ENCODE data around the gene SAXO1.
"Not testable (repeated sequence)": the region's sequence is repeated elsewhere in the genome, so short reads cannot be mapped to it uniquely, and the experiment has no call there.

The SAXO1 gene

DNA sequence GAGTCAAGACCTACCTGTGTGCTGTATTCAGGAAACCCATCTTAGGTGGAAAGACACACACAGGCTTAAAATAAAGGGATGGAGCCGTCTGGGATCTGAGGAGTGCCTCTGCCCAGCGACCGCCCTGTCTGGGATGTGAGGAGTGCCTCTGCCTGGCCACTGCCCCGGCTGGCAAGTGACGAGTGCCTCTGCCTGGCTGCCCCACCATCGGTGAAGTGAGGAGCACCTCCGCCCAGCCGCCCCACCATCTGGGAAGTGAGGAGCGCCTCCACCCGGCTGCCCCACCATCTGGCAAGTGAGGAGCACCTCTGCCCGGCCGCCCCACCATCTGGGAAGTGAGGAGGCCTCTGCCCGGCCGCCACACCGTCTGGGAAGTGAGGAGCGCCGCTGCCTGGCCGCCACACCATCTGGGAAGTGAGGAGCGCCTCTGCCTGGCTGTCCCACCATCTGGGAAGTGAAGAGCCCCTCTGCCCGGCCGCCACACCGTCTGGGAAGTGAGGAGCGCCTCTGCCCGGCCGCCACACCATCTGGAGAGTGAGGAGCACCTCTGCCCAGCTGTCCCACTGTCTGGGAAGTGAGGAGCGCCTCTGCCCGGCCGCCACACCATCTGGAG is 33.7 kb downstream of the SAXO1 start:
- no peak for DNase-seq (ENCODE audit: low read depth)

DNA sequence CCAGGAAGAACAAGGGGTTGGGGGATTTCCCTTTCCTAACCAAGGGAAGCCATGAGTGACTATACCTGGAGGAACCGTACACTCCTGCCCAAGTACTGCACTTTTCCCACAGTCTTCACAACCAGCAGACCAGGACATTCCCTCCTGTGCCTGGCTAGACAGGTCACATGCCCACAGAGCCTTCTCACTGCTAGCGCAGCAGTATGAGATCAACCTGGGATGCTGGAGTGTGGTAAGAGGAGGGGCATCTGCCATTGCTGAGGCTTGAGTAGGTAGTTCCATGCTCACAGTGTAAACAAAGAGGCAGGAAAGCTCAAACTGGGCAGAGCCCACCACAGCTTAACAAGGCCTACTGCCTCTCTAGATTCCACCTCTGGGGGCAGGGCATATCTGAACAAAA is 35.9 kb downstream of the SAXO1 start:
- no peak for DNase-seq (ENCODE audit: low read depth)

DNA sequence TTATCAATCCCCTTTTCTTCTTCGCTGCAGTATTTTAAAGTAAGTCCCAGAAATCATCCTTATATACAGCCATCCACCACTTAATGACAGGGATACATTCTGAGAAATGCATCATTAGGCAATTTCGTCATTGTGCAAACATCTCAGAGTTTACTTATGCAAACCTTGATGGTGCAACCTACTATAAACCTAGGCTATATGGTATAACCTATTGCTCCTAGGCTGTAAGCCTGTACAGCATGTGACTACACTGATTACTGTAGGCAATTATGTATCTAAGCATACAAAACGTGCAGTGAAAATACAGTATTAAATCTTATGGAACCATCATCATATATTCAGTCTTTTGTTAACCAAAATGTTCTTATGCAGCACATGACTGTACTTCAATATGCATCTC is 36.8 kb downstream of the SAXO1 start:
- DNase-seq (ENCODE audit: low read depth) = no peak

- DNase-seq (ENCODE audit: low read depth) = no peak
These were observed 38.6 kb downstream of the SAXO1 start for GRCh38 chr9:18994263-18994916.

DNA sequence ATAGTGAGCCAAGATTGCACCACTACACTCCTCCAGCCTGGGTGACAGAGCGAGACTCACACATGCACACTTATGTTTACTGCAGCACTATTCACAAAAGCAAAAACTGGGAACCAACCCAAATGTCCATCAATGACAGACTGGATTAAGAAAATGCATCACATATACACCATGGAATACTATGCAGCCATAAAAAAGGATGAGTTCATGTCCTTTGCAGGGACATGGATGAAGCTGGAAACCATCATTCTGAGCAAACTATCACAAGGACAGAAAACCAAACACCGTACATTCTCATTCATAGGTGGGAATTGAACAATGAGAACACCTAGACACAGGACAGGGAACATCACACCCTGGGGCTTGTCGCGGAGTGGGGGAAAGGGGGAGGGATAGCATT is 41.8 kb downstream of the SAXO1 start:
- not testable (repeated sequence) for DNase-seq (ENCODE audit: low read depth)

GRCh38 chr9:18990494-18990893 is 42.5 kb downstream of the SAXO1 start:
- DNase-seq (ENCODE audit: low read depth) = no peak

DNA sequence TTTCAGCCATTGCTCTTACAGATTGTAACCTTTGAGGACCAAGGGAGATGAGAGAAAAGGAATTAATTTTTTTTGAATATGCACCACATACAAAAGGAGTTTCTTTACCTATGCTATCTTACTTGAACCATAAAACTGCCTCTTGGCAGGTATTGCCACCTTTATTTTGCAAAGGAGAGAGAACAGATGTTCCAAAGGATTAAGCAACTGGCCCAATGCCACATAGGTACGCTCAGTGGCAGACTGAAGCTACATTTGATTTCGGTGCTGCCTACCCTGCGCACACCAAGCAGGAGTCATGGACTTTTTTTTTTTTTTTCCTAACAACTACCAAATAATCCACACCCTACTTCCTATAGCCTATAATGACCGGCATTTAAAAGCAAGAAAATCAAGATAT is 43.1 kb downstream of the SAXO1 start:
- DNase-seq (ENCODE audit: low read depth) = no peak

DNA sequence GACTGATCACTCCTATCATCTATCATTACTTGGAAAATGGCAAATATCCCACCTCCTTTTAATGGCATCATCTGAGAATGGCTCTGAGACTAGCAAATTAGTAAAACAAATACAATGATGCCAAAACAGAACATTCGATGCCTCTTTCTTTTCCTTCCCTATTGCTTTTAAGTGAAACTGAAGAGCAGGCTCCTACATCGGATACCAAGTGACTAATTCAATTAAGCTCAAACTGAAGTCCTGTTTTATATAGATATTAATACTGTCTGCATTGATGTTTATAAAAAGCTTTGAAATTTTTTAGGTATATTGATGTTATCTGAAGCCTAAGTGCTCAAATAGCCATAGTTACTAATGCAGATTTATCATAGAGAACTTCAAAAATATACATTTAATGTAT is 43.9 kb downstream of the SAXO1 start:
- DNase-seq (ENCODE audit: low read depth) = no peak

DNA sequence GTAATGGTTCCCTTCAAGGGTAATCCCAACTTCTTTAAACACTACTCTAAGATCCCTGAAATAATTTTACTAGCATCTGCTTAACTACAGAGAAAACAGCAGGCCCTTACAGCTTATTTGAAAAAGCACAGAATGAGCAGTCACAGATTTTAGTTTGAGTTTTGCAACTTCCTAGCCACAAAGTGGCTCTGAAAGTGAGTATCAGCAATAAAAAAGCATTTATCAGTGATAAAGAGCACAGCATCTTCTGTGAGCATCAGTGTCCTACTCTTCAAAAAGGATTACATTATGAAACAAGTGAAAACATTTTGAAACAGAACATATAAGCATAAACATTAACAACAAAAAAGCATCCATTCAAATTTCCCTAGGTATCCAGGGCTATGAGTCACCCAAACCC is 45.0 kb downstream of the SAXO1 start:
- DNase-seq (ENCODE audit: low read depth) = no peak

- no peak for DNase-seq (ENCODE audit: low read depth)
These were observed 47.0 kb downstream of the SAXO1 start for GRCh38 chr9:18985996-18986395.

DNA sequence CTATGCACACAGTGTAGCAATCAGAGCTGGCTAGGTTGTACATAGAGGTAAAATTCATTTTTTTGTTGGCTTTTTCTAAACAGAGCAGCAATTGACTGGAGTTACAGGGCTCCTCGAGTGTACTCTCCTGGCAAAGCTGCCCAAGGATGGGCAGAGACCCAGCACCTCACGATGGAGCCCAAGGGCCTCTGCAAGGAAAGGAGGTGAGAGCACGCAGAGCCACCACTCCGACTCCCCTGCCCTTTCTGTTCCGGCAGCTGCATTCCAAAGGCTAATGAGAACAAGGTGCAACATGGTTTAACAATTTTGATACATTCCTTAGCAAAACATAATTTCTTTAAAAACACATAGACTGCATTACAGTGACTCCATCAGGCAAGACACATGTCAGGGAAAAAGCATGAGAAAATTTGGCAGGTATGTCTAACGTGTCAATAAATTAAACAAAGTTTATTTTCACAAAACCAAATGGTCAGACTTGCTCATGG is 47.5 kb downstream of the SAXO1 start:
- no peak for DNase-seq (ENCODE audit: low read depth)

GRCh38 chr9:18982262-18982620 is 50.8 kb downstream of the SAXO1 start:
- no peak for DNase-seq (ENCODE audit: low read depth)

DNA sequence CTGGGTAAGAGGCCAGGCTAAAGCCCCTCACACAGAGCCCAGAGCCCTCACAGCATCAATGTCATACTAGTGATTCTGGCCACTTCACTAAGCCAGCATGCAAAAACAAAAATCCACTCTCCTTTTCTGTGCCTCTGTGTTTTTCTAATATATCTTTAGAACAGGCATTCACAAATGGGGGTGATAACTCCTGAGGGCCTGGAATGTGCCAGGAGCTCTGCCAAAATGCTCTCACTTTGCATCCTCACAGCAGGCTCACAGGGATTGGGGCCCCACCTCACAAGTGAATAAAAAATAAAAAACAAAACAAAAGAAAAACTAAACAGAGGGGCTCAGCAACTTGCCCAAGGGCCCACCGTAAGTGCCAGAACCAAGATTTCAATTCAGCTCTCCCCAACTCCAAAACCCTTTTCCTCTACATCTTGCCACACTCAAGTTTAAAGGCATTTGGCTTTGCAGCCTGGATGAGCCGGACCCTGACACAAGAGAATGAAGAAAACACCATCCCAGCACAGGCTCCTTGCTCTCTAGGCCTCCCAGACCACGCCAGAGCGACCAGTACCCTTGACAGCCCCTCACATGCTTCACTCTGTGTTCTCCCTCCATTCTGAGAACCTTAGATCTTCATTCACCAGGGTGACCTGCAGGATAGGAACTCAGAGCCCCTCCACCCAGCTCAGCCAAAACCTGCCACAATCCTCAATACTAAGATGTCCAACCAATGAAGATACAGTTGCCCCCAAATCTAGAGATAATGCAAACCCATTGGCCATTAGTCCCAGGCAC is 51.3 kb downstream of the SAXO1 start:
- DNase-seq (ENCODE audit: low read depth) = no peak

- DNase-seq (ENCODE audit: low read depth) = no peak
These were observed 52.8 kb downstream of the SAXO1 start for GRCh38 chr9:18980189-18980588.

DNA sequence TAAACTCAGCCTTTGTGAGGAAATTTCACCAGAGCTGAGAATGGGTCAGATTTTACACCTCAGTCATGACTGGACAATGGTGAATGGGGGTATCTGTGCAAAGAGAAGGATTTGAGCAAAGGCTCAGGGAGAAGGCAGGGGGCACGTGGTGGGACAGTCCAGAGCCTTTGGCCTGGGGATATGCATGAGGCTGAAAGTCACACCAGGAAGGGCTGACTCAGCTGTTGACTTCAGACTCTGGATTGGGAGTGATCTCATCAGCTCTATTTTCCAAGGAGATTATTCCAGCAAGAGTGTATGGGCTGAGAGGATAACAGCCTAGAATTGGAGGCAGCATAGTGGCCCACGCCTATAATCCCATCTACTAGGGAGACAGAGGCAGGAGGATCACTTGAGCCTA is 53.6 kb downstream of the SAXO1 start:
- no peak for DNase-seq (ENCODE audit: low read depth)

- DNase-seq (ENCODE audit: low read depth) = no peak
These were observed 54.8 kb downstream of the SAXO1 start for GRCh38 chr9:18978188-18978587.

GRCh38 chr9:18976709-18977531 is 56.1 kb downstream of the SAXO1 start:
- no peak for DNase-seq (ENCODE audit: low read depth)

DNA sequence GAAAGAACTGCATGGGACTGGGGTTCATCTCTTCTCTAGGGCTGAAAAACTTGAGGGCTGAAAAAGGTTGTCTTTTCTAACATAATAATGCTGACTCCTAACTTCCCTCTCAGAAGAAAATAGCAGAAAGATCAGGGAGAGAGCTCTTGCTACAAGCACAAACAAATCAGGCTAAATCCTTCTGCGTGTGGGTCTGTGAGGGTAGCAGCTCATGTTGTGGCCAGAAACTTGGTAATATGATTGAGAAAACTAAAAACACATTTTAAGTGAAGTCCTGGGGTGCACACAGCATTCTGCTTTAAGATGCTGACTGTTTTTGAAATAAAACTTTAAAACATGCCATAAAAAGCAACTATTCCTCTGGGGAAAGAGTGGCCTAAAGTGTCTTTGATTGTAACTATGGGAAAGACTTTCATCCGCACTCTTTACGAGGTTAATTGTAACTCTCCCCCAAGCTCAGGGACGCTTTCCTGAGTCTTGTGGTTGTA is 56.7 kb downstream of the SAXO1 start:
- DNase-seq (ENCODE audit: low read depth) = no peak

- DNase-seq (ENCODE audit: low read depth) = no peak
These were observed 59.7 kb downstream of the SAXO1 start for GRCh38 chr9:18973348-18973747.

DNA sequence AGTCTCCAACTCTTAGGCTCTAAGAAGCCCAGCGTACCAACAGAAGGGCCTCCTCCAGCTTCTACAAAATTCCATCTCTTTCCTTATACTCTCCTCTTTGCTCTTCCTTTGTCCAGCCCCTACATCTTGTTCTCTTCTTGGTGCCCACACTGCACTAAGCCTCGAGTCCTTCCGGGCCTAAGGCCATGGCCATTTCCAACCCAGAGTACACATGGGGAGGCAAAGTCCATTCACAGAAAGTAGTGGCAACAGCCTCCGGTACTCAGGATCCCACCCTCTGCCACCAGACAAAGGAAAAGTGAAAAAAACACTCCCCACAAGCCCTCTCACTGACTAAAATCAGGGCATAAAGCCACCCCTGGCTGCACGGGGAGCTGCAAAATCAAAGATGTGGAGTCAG is 60.3 kb downstream of the SAXO1 start:
- no peak for DNase-seq (ENCODE audit: low read depth)

DNA sequence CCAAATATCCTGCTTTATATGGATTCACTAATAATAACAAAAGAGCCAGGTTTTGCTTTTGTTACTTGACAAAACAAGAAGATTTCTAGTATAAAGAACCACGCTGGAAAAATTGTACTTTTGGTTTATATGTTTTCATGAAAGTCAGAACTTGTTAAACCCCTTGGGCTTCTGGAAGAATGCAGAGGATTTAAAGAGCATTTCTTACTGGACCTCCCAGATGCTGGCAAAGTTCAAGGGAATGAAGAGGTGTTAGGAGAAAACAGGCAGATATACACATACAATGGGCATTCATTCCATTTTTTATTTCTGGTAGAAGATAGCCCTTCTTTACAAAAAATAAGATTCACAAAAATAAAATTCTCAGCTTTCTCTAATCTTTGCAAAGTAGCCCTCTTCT is 61.1 kb downstream of the SAXO1 start:
- DNase-seq (ENCODE audit: low read depth) = no peak

DNA sequence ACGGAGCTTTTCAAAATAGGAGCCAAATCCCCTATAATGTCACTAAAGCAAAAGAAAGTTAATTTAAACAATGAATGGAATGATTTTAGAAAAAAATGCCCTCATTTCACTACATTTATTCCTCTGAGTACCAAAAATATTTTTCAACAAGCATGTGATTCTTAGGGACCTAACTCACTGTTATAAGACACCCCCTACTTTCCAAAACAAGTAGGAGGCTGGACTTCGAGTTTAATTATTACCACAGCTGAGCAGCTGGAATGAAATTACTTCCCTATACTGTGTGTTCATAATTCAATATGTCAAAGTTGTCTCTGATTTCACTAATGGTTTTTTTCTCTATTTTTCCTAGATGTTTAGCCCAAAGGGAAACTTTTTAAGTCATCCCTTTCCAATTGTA is 61.6 kb downstream of the SAXO1 start:
- DNase-seq (ENCODE audit: low read depth) = no peak
